Right cardiac atrium (tissue), 5 donors: ENCODE measurements around the gene TBL1Y. TPM values are rescaled to one million over a fixed set of nuclear protein-coding genes. Genes with fewer than 3 reads are reported as not detected.

ENCODE experiments used
- ATAC-seq, 2 donors: fragments of 200-7000 bp; cut with Tn5 transposase; one replicate each; pipeline versions ENCODE4 v1.8.0 to v1.9.1; 2020; ENCODE audit warnings: moderate library complexity in 2 of 2, mild to moderate bottlenecking in 1 of 2
- DNase-seq, 3 donors: peaks; one replicate each; pipeline ENCODE4 v3.0.0-alpha.2; 2020
- H3K27ac ChIP-seq: one replicate; pipeline ENCODE4 v1.5.1; 2013; ENCODE audit warnings: mild to moderate bottlenecking, low read length, control low read depth, moderate library complexity
- H3K27me3 ChIP-seq: one replicate; pipeline ENCODE4 v1.6.1; 2013; ENCODE audit not compliant: control insufficient read depth, insufficient read depth
- H3K4me1 ChIP-seq: one replicate; pipeline ENCODE4 v1.6.1; 2013; ENCODE audit warnings: low read length; ENCODE audit not compliant: control insufficient read depth, insufficient read depth
- H3K4me3 ChIP-seq: one replicate; pipeline ENCODE4 v1.5.1; 2013; ENCODE audit warnings: low read length, control low read depth
- H3K9me3 ChIP-seq: one replicate; pipeline ENCODE4 v1.6.1; 2013; ENCODE audit warnings: low read length; ENCODE audit not compliant: control insufficient read depth
- WGBS: extraction: QIAGEN DNeasy Blood & Tissue Kit; methylation state at CpG from one replicate; pipeline ENCODE4 v1.1.7; 2013; 5-methylcytosine and 5-hydroxymethylcytosine counted together
- intact Hi-C, 4 donors: fragments of 100-400 bp; cut with DNase I; formaldehyde crosslinking; loops; one replicate each; pipeline versions ENCODE4 v1.11.0 to v1.14.0; 2022 to 2023
- polyA plus RNA-seq: library from polyadenylated mRNA; stranded (reverse); fragments of 200-250 nt; gene quantifications from one replicate; pipeline ENCODE4 v1.2.3, GENCODE V29; 2013
- total RNA-seq, 4 donors: library from RNA; stranded (reverse); fragmentation: NEBNext Ultra II Directional; extraction: Animal tissue kit (Norgen Biotek cat#: 25700); gene quantifications; one replicate each; pipeline ENCODE4 v1.2.1, GENCODE V29; 2021
- donor health status: healthy with polysubstance abuse.
- donor health status: DM: no; HTN: yes; CAD: no.
- donor health status: DM: no; HTN: no; CAD: no.
- donor health status: DM: no; HTN: yes; CAD: no; lungs with severe emphysema.
- donor health status: DM: yes; HTN: yes; CAD: no.

TBL1Y gene
- total and polyA plus RNA-seq, 5 donors = 0.05 to 0.17 TPM; not detected in 3

DNA sequence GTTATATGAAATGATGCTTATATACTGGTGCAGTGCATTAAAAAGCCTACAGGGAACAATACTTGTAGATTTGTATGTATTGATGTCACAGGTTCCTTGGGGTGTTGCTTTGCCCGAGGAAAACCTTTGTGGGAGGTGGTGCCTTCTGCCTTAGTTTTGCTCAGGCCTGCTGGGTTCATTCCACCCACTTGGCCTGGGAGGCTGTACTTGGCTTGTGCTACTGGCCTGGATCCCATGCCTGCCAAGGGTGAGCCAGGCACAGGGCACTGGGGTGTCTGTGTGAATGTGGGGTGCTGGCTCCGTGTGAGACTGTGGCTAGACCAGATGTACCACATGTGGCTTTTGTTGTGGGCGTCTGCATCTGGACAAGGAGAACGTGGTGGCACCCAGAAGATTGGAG, 17.8 kb downstream of the TBL1Y start:
- Histone ChIP-seq H3K4me1 (no peaks in the 10 kb centered on the region), H3K9me3 (no peaks in the 10 kb centered on the region), H3K4me3 (no peak overlapping the region), H3K27ac (no peak overlapping the region), H3K27me3 (no peaks in the 10 kb centered on the region)
- DNase-seq (no peak), ATAC-seq (no peak)
- intact Hi-C loops = no loop called here
- WGBS = 67% methylated on average over 4 of the region's 4 CpGs

- WGBS = 70% methylated on average over 1 of the region's 1 CpG
- Histone ChIP-seq H3K9me3 (no peaks in the 10 kb centered on the region), H3K27ac (no peak overlapping the region), H3K4me3 (no peak overlapping the region), H3K4me1 (no peaks in the 10 kb centered on the region), H3K27me3 (no peaks in the 10 kb centered on the region)
- ATAC-seq (no peak), DNase-seq (no peak)
- intact Hi-C loops = no loop called here
Measured at GRCh38 chrY:6929237-6929636, 18.7 kb downstream of the TBL1Y start.

GRCh38 chrY:6931779-6932396, 21.4 kb downstream of the TBL1Y start:
- H3K27me3 ChIP-seq = no peaks in the 10 kb centered on the region
- peaks cover 1% of the 10 kb centered on the region for H3K4me1 ChIP-seq
- H3K27ac ChIP-seq = no peak overlapping the region
- ATAC-seq = no peak
- no peak for DNase-seq
- H3K9me3 ChIP-seq = no peaks in the 10 kb centered on the region
- no peak overlapping the region for H3K4me3 ChIP-seq
- intact Hi-C loops = no loop called here
- 79% methylated on average over 4 of the region's 4 CpGs for WGBS

DNA sequence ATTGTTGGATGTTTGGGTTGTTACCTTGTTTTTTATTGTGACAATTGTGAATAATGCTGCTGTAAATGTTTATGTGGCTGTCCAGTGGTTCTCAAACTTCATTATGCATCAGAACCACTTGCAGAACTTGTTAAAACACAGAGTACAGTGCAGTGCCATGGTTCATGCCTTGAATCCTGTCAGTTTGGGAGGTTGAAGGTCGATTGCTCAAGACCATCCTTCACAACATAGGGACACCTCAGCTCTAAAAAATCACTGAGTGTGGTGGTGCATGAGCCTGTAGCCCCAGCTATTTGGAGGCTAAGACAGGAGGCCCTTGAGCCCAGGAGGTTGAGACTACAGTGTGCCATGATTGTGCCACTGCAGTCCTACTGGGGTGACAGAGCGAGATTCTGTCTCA, 25.0 kb downstream of the TBL1Y start:
- 79% methylated on average over 2 of the region's 2 CpGs for WGBS
- intact Hi-C loops = no loop called here
- Histone ChIP-seq H3K27ac (no peak overlapping the region), H3K4me3 (no peak overlapping the region), H3K4me1 (peaks cover 1% of the 10 kb centered on the region), H3K9me3 (no peaks in the 10 kb centered on the region), H3K27me3 (no peaks in the 10 kb centered on the region)
- ATAC-seq (no peak), DNase-seq (no peak)

DNA sequence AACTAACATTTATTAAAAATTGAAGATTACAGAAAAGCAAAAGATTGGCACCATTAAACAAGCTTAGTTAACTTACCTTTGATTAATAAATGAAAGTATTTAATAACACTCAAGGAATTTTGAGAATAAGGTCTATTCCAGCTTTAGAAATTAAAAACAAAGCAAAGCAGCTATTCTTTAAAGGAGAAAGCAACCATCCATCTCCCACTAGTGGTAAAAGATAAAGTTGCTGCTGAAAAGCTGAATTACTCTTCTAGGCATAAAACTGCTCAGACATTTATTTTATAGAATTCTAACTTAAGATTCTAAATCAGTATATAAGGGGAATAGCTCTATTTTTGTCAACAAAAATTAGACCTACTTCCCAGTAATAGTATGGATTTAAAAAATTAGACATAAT, 37.2 kb downstream of the TBL1Y start:
- H3K27ac ChIP-seq = no peak overlapping the region
- no peak overlapping the region for H3K4me3 ChIP-seq
- no peak for DNase-seq
- no peaks in the 10 kb centered on the region for H3K9me3 ChIP-seq
- intact Hi-C loops = no loop called here
- no peaks in the 10 kb centered on the region for H3K4me1 ChIP-seq
- H3K27me3 ChIP-seq = no peaks in the 10 kb centered on the region
- ATAC-seq = no peak

GRCh38 chrY:6948378-6948777, 37.9 kb downstream of the TBL1Y start:
- DNase-seq (no peak), ATAC-seq (no peak)
- Histone ChIP-seq H3K27me3 (no peaks in the 10 kb centered on the region), H3K9me3 (no peaks in the 10 kb centered on the region), H3K4me1 (no peaks in the 10 kb centered on the region), H3K4me3 (no peak overlapping the region), H3K27ac (no peak overlapping the region)
- intact Hi-C loops = no loop called here
- WGBS = 80% methylated on average over 12 of the region's 13 CpGs

DNA sequence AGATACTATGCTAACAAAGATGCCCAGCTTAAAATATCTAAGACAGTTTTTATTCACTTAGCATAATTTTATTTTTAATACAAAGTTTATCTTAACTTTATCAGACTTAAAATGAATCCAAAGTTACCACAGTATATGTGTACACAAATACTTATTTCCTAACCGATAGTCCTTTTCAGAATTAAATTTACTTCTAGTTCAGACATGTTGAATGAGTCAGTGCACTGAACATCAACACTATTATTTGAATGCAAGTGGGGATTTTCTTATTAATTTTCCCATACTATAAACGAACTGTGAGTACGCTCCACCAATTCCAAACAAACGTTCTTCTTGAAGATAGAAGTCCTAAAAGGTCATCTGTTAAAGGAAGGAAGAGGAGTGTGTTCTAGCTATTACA, 39.5 kb downstream of the TBL1Y start:
- DNase-seq = no peak
- no peaks in the 10 kb centered on the region for H3K9me3 ChIP-seq
- no peak overlapping the region for H3K4me3 ChIP-seq
- H3K27ac ChIP-seq = no peak overlapping the region
- H3K4me1 ChIP-seq = no peaks in the 10 kb centered on the region
- no peaks in the 10 kb centered on the region for H3K27me3 ChIP-seq
- 62% methylated on average over 4 of the region's 4 CpGs for WGBS
- intact Hi-C loops = no loop called here
- ATAC-seq = no peak

DNA sequence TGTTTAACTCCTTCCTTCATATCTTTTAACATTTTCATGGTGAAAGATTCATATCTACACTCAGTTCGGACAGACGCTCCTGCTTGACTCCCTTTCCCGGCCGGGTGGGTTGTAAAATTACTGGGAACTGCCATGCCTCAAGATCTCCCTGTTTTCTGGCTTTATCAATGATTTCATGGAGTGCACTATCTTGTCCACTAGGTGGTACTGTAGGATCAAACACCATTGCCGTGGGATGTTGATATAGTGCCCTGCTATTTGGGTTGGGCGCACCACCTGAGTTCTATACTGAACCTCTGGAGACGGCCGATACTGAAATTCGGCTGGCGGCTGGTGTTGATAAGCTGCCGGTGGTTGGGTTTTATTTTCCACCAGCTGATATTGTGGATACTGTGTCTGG, 54.2 kb downstream of the TBL1Y start:
- H3K4me3 ChIP-seq = no peak overlapping the region
- 3% methylated on average over 11 of the region's 11 CpGs for WGBS
- H3K4me1 ChIP-seq = no peaks in the 10 kb centered on the region
- H3K9me3 ChIP-seq = no peaks in the 10 kb centered on the region
- ATAC-seq = no peak
- DNase-seq = peak in 1 of 3 donors; percentile 32
- H3K27ac ChIP-seq = no peak overlapping the region
- H3K27me3 ChIP-seq = no peaks in the 10 kb centered on the region
- intact Hi-C loops = loop anchor here in 2 of 4 donors (2.0 to 5.0 kb wide), 2 partner anchors 120 to 123 kb away; no protein-coding TSS in a partner anchor

DNA sequence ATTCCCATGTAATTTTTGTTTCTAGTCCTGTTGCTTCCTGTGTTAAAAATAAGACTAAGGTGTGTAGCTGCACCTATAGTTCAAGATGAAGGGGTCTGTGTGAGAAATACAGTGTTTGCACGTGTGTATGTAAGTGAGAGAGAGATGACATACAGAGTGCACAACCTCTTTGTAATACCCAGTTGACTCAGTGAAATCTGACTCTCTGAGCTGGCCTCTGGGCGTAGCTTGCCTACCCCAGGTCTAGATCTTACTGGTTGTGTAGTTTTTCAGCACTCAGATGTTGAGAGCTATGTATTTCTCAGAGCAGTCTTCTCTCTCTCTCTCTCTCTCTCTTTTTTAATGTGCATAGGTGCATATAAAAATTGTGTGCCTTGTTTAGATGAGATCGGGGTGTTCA, 56.0 kb downstream of the TBL1Y start:
- WGBS = 72% methylated on average over 3 of the region's 3 CpGs
- no peak overlapping the region for H3K27ac ChIP-seq
- no peak overlapping the region for H3K4me3 ChIP-seq
- H3K27me3 ChIP-seq = no peaks in the 10 kb centered on the region
- DNase-seq = no peak
- H3K4me1 ChIP-seq = no peaks in the 10 kb centered on the region
- H3K9me3 ChIP-seq = no peaks in the 10 kb centered on the region
- intact Hi-C loops = loop anchor here in 1 of 4 donors (5.0 kb wide), 1 partner anchor 121 kb away; no protein-coding TSS in a partner anchor
- no peak for ATAC-seq

- ATAC-seq (no peak), DNase-seq (no peak)
- no peaks in the 10 kb centered on the region for H3K9me3 ChIP-seq
- H3K4me3 ChIP-seq = no peak overlapping the region
- no peak overlapping the region for H3K27ac ChIP-seq
- WGBS = 85% methylated on average over 5 of the region's 5 CpGs
- H3K27me3 ChIP-seq = no peaks in the 10 kb centered on the region
- H3K4me1 ChIP-seq = no peaks in the 10 kb centered on the region
- intact Hi-C loops = loop anchor here in 1 of 4 donors (5.0 kb wide), 1 partner anchor 120 kb away; no protein-coding TSS in a partner anchor
Measured at GRCh38 chrY:6967736-6968135, 57.2 kb downstream of the TBL1Y start.

GRCh38 chrY:6968191-6968590, 57.7 kb downstream of the TBL1Y start:
- intact Hi-C loops = loop anchor here in 1 of 4 donors (5.0 kb wide), 1 partner anchor 119 kb away; no protein-coding TSS in a partner anchor
- ATAC-seq (no peak), DNase-seq (no peak)
- WGBS = 95% methylated on average over 1 of the region's 1 CpG
- H3K27ac ChIP-seq = no peak overlapping the region
- no peaks in the 10 kb centered on the region for H3K4me1 ChIP-seq
- H3K9me3 ChIP-seq = no peaks in the 10 kb centered on the region
- H3K27me3 ChIP-seq = no peaks in the 10 kb centered on the region
- no peak overlapping the region for H3K4me3 ChIP-seq
